Hematopoietic multipotent progenitor cell treated with erythropoietin and hydrocortisone succinate and interleukin-3 and kit ligand, for 17 days (in vitro differentiated cells): ENCODE results near the gene TOR4A.
A peak's percentile ranks its signal among the peaks of the same experiment; 100 is the strongest.

Experiments
- DNase-seq: peaks from one replicate; pipeline ENCODE4 v3.0.0-alpha.2; 2015; ENCODE audit warnings: low spot score

Gene TOR4A

GRCh38 chr9:137295849-137296669 lies 18.5 kb downstream of the TOR4A start:
- DNase-seq = no peak

GRCh38 chr9:137296670-137297664 lies 19.4 kb downstream of the TOR4A start:
- DNase-seq = no peak

GRCh38 chr9:137297966-137298365 lies 20.4 kb downstream of the TOR4A start:
- DNase-seq = no peak

GRCh38 chr9:137298401-137299202 lies 21.1 kb downstream of the TOR4A start:
- DNase-seq = no peak

- no peak for DNase-seq
Observed at GRCh38 chr9:137299203-137299565, 21.7 kb downstream of the TOR4A start.

GRCh38 chr9:137299938-137300337 lies 22.4 kb downstream of the TOR4A start:
- no peak for DNase-seq

GRCh38 chr9:137300567-137301080 lies 23.1 kb downstream of the TOR4A start:
- no peak for DNase-seq

- no peak for DNase-seq
Observed at GRCh38 chr9:137301081-137301947, 23.8 kb downstream of the TOR4A start.

GRCh38 chr9:137302118-137302448 lies 24.6 kb downstream of the TOR4A start, which contains the start of gene NRARP:
Gene NRARP, minus strand, starts transcription at chr9:137302271. Its CDS starts 343 bp downstream, at chr9:137301928.
- peak; percentile 46 for DNase-seq

- no peak for DNase-seq
Observed at GRCh38 chr9:137302449-137303150, 25.1 kb downstream of the TOR4A start.

GRCh38 chr9:137303151-137303892 lies 25.8 kb downstream of the TOR4A start:
- no peak for DNase-seq

GRCh38 chr9:137303893-137304382 lies 26.4 kb downstream of the TOR4A start:
- DNase-seq = no peak

- DNase-seq = no peak
Observed at GRCh38 chr9:137304383-137305059, 27.0 kb downstream of the TOR4A start.

- no peak for DNase-seq
Observed at GRCh38 chr9:137305060-137305797, 27.7 kb downstream of the TOR4A start.

- DNase-seq = no peak
Observed at GRCh38 chr9:137305798-137306065, 28.2 kb downstream of the TOR4A start.

GRCh38 chr9:137306066-137306849 lies 28.7 kb downstream of the TOR4A start:
- no peak for DNase-seq

- no peak for DNase-seq
Observed at GRCh38 chr9:137306850-137307254, 29.3 kb downstream of the TOR4A start.
